SU-DHL-6 (cell line): ENCODE measurements around the gene MDK.

Experiments
- EZH2phosphoT487 ChIP-seq: fragments of 200-600 bp; sonication (generic), shearing (Covaris generic); conservative IDR thresholded peaks from 2 replicates; pipeline ENCODE4 v1.6.1; 2018; ENCODE audit warnings: mild to moderate bottlenecking, antibody characterized with exemption, low read length, moderate library complexity, mixed read lengths
- TF ChIP-seq, protein P1 (sequence below): fragments of 200-600 bp; sonication (generic); IDR thresholded peaks from one replicate; pipeline ENCODE4 v1.5.1; 2017; ENCODE audit warnings: antibody characterized with exemption, mild to moderate bottlenecking, low read length, moderate library complexity; ENCODE audit not compliant: insufficient read depth, poor library complexity, severe bottlenecking

DNA sequence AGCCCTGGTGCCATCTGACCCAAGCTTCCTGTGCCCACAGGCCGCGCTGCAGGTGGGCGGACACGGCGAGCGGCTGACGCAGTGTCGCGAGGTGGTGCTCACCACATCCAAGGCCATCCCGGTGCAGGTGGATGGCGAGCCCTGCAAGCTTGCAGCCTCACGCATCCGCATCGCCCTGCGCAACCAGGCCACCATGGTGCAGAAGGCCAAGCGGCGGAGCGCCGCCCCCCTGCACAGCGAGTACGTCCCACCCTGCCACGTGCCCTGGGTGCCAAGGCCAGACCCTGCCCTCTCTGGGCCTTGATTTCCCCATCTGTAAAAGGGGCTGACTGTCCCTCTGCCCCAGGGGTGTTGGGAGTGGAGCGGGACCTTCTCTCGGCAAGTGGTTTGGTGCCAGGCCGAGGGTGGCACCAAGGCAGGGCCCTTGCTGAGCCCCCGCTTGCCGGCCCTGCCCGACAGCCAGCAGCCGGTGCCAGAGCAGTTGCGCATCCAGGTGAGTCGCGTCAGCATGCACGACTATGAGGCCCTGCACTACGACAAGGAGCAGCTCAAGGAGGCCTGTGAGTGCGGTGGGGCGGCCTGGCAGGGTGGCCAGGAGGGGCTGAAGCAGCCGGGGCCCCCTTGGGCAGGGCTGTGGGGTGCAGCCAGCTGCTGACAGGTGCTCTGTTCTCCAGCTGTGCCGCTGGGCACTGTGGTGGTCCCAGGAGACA is 5.9 kb upstream of the MDK start:
- TF ChIP-seq, protein P1, sequence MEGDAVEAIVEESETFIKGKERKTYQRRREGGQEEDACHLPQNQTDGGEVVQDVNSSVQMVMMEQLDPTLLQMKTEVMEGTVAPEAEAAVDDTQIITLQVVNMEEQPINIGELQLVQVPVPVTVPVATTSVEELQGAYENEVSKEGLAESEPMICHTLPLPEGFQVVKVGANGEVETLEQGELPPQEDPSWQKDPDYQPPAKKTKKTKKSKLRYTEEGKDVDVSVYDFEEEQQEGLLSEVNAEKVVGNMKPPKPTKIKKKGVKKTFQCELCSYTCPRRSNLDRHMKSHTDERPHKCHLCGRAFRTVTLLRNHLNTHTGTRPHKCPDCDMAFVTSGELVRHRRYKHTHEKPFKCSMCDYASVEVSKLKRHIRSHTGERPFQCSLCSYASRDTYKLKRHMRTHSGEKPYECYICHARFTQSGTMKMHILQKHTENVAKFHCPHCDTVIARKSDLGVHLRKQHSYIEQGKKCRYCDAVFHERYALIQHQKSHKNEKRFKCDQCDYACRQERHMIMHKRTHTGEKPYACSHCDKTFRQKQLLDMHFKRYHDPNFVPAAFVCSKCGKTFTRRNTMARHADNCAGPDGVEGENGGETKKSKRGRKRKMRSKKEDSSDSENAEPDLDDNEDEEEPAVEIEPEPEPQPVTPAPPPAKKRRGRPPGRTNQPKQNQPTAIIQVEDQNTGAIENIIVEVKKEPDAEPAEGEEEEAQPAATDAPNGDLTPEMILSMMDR = no peak
- TF ChIP-seq EZH2phosphoT487 = no peak
